HG03039 (cell line): ENCODE results near the gene SSB.
"Not testable (repeated sequence)": the region's sequence is repeated elsewhere in the genome, so short reads cannot be mapped to it uniquely, and the experiment has no call there.

Experiments
- ATAC-seq: cut with Tn5 transposase; IDR thresholded peaks from one replicate; pipeline ENCODE4 v1.9.1; 2021; ENCODE audit warnings: mild to moderate bottlenecking, moderate library complexity; ENCODE audit not compliant: unreplicated experiment

SSB gene

DNA sequence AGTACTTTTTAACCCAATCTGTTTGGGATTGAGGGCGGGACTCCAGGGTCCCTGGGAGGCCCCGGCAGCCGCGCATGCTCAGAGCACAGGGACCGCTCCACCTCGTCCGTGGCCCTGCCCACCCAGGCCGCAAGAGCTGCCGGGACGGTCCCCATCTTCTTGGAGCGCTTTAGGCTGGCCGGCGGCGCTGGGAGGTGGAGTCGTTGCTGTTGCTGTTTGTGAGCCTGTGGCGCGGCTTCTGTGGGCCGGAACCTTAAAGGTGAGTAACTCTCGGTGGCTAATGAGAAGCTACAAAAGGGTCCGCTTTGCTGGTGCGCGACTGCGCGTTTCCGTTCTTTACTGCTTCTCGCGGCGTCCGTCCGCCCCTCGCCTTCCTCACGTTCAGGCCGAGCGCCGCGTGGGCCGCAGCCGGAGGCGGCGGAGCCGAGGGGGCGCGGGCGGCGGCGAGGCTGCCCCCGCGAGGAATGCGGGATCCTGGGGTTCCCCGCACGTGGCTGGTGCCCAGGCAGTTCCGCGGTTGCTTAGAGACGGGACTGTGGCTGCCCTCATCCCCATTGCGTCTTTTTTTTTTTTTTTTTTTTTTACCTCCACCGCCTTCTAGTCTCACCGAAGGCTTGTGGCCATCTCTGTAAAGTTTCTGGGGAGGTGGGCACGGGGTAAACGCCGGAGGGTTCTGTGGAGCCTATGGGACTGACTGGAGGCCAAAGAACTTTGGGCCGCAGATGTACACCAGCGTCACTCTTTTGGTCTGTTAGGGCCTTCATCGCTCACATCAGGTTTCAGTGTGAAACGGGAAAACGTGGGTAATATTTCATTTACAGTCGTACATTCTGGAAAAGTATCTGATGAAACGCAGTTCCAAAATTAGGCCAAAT, at the start of gene SSB:
Gene SSB (plus strand): TSS at position 154 of the 875 bp plus-strand sequence. CDS start 2,090 bp downstream, outside the sequence.
- ATAC-seq, result peak; percentile 98

DNA sequence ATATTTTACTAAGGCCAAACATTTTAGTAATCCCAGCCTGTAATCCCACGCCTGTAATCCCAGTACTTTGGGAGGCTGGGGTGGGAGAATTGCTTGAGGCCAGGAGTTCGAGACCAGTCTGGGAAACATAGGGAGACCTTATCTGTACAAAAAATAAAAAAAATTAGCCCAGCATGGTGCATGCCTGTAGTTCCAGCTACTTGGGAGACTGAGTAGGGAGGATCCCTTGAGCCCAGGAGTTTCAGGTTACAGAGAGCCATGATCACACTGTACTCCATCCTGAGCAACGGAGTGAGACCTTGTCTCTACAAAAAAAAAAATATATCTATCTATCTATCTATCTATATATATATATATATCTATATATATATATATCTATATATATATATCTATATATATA, 45.9 kb upstream of the SSB start:
- ATAC-seq, result no peak

DNA sequence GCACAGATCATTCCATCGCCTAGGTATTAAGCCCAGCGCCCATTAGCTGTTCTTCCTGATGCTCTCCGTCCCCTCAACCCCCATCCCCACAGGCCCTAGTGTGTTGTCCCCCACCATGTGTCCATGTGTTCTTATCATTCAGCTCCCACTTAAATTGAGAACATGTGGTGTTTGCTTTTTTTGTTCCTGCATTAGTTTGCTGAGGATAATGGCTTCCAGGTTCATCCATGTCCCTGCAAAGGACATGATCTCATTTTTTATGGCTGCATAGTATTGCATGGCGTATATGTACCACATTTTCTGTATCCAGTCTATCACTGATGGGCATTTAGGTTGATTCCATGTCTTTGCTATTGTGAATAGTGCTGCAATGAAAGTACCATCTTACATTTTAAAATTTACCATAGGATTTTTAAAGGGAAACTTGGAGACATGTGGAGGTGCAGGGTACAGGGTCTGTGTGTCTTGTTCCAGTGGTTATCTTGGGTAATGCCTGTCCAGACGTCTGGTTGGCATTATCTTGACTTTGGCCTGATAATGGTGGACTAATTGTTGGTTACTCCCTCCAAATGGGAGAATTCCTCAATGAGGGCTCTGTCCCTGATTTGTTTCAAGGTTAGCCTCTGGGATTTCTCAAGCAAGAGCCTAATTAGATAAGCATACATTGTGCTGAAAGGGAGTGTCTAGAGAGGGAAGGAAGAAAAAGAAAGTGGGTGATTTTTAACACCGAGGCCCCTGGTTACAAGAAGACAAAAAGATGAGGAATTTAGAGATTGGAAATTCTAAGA, 43.4 kb upstream of the SSB start:
- no peak for ATAC-seq

DNA sequence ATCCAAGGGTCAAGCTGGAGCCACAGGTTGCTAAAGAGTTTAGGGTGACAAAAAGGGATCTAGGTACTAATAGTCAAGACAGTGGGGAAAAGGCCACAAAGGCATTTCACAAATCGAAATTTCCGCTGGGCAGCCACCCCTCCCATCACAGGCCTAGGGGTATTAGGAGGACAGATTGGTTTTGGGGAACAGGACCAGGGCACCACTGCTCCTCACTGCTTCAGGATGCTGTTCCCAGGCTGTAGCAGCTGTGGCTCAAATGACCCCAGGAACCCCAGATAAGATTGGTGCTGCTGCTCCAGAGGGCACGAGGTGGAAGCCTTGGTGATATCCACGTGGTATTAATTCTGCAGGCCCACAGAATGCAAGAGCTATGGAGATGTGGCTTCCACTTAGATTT, 42.3 kb upstream of the SSB start:
- no peak for ATAC-seq

DNA sequence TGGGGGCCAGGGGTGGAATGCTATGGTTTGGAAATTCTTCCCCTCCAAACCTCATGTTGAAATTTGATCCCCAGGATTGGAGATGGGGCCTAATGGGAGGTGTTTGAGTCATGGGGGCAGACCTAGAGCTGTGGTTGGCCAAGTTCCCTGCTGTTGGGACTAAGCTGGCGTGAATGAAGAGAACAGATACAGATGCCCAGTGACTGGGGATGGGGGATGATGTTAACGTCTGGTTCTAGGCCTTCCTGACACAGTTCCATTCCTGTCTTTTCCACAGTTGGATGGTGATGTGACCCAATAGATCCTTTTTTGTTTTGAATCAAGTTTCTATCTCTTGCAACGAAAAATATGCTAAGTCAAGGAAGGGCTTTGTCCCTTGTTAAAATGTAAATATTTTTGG, 41.3 kb upstream of the SSB start:
- ATAC-seq, result no peak

DNA sequence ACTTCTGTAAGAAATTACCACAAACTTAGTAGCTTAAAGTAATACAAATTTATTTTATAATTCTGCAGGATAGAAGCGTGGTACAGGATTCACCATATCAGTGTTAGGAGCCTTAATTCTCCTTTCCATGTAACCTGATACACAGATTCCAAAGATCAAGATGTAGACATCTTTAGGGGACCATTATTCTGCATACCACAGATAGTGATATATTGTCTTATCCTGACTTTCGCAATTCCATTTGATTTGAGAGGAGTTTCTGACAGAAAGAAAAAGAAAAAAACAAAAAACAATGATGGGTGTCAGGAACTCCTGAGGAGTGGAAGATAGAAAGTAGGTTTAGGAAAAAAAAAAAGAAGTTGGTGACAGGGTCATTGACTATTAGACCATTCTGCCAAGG, 40.9 kb upstream of the SSB start:
- no peak for ATAC-seq

DNA sequence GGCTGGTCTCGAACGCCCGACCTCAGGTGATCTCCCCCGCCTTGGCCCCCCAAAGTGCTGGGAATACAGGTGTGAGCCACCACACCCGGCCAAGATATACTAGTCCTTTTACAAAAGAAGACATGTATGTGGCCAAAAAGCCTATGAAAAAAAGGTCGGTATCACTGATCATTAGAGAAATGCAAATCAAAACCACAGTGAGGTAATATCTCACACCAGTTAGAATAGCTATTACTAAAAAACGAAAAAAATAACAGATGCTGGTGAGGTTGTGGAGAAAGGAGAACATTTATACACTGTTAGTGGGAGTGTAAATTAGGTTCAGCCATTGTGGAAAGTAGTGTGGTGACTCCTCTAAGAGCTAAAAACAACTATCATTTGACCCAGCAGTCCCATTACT, 38.7 kb upstream of the SSB start:
- ATAC-seq, result no peak

DNA sequence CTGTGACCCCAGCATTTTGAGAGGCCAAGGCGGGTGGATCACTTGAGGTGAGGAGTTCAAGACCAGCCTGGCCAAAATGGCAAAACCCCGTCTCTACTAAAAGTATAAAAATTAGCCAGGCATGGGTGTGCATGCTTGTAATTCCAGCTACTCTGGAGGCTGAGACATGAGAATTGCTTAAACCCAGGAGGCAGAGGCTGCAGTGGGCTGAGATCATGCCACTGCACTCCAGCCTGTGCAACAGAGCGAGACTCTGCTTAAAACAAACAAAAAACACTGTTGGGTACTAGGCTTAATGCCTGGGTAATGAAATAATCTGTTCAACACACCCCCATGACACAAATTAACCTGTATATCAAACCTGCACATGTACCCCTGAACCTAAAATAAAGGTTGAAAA, 37.9 kb upstream of the SSB start:
- not testable (repeated sequence) for ATAC-seq

DNA sequence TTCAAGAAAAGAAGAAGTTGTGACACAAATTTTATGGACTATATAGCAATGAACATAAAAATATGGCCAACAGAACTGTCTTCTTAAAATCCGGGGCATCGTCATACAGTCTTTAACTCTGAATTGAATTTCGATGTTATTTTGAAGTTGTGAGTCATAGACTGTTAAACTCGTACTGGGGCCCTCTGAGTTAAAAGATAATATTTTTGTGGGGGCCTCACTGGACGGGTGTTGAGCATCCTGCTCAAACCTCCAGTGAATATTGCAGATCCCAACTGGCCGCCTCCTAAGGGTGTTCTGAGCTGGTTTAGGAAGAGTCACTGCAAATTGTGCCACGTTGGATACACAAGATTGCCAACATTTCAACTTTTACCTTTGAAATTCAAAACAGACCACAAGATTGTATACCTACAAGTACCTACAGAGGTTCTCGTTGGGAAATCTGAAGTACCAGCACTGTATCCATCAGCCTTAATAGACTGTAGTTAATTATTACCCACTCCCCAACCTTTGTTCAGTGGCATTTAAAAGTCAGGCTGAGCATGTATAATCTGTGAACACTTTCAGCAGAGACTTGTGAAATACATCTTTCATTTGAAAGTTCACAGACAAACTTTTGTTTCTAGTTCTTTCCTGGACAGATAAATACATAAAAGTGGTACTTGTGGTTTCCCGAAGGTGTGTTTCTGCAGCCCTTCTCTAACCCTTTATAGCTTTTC, 37.3 kb upstream of the SSB start:
- no peak for ATAC-seq

DNA sequence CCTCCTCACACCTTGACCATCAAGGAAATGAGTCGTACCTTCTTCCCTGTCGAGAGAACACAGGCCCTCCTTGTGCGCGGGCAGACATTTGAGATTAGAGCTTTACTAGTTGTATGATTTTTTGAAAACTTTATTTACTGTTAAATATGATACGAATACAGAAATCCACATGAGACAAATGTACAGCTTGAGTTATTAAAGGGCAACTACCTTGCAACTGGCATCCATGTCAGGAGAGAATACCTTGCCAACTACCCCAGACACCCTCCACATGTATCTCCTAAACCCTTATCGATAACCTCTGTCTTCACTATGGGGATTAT, 36.7 kb upstream of the SSB start:
- no peak for ATAC-seq

DNA sequence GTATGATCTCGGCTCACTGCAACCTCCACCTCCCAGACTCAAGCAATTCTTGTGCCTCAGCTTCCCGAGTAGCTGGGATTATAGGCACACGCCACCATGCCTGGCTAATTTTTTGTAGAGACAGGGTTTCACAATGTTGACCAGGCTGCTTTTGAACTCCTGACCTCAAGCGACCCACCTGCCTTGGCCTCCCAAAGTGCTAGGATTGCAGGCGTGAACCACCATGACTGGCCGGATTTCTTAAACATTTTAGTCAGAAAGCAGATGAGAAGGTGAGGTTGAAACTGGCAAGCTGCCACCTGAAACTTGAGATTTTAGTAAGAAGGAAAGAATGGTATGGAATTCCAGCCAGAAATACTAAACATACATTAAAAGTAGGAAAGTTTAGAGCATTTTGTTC, 33.1 kb upstream of the SSB start:
- no peak for ATAC-seq

DNA sequence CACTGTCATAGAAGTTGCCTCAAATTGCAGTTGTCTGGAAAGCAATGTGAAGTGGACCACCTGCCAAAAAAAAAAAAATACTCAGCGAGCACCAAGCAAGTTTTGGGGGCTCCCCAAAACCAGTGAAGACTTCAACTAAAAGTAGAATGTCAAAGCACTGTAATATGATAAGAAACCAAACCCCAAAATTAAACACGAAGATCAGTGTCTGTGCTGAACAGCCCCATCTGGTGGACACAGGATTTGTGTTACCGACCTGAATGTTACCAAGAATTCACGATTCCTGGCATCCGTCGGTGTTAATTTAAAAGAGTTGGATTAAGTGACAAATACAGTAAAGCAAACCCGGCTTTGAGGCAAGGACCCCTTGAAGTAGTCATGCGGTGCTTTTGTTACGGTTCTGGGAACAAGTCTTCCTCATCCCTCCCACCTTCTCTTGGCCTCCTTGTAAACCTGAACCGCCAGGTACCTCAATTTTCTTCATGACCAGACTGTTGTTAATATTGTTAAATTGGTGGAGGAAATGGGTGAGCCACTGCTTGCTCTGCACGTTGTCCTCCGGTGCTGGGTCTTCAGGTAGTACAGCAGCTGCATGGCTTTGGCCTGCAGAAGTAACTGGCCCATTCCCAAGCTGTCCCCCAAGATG, 31.3 kb upstream of the SSB start:
- no peak for ATAC-seq

DNA sequence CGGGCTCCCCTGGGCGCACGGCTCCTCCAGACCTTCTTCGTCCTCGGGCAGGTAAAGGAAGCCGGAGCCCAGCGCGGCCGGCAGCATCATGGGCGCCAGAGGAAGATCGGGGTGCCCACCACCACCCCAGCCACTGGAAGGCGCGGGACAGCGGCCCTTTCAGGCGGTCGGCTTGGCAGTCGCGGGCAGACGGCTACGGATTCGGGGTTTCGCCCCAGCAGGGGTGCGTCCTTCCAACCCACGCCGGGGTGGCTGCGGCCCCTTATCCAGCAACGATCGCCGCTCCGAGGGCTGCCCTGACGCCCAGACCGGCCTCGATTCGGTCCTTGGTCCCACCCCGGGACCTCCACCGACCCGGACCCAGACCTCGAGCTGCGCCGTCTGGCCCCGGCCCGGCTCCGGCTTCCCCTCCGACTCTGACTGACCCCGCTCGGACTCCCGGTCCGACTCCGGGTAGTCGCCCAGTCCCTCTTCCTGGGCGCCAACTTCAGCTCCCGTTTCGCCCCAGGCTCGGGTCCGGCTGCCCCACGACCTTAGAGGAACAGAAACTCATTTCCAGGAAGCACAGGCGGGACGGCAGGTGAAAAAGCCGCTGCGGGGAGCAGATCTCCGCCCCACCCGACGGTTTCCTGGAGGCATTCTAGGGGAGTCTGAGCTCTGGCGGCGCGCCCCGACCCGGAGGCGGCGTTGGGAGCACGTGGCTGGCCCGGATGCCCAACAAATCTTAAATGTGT, 30.2 kb upstream of the SSB start:
- ATAC-seq, result no peak

DNA sequence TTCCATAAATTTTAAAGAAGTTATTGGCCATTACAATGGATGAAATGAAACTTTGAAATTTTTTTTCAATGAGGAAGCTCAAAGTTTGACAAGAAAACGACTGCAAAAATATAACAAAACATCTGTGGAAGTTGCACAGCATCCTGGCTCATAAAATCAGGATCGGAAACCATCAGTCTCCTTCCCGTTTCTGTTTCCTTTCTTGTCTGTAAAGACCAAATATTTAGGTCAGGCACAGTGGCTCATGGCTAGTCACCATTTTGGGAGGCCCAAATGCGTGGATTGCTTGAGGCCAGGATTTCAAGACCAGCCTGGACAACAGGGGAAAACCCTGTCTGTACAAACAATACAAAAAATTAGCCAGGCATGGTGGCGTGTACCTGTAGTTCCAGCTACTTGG, 27.6 kb upstream of the SSB start:
- no peak for ATAC-seq

DNA sequence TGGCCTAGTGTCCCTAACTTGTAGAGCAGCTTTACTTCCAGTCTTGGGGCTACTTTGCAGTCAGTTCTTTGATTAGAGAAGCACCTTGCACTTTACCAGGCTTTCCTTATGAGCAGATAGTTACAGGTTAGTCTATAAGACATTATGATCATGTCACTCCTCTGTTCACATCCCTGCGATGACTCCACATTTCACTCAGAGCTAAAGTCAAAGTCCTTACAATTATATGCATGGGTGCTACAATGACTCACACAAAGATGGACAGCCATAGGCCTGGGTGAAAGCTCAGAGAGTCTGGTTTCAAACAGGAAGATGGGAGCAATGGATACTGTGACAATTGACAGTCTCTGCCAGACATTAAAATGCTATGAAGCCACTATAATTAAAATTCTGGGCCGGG, 27.1 kb upstream of the SSB start:
- ATAC-seq, result no peak

DNA sequence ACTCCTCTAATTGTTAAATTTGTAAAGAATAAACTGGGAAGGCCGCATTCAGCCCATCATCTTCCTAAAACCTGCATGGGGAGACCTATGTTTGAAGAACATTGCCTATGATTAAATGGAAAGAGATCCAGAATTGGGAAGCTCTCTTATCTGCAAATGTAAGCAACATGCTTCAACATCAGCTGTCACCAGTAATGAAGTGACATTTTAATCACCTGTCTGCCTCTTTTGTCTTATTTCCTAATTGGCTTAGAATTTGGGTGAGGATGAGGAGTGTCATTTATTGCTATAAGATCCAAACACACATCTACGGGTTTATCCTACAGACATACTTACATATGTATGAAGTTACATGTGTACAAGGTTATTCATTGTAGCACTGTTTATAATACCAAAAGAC, 26.0 kb upstream of the SSB start:
- ATAC-seq, result no peak

DNA sequence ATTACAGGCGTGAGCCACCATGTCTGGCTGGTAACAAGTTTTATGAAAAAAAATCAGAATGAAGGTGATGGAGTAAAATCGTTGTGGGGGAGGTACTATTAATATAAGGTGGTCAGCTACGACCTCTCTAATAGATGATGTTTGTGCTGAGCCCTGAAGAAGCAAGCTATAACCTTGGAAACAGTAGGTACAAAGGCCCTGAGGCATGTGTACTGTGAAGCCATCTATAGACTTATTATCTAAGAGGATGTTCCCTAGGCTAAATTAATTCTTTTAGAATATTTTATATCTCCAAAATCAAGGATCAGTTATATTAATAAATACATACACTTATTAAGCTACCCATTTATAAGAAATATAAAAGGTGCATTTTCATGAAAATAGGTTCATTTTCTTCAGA, 23.3 kb upstream of the SSB start:
- ATAC-seq, result no peak

DNA sequence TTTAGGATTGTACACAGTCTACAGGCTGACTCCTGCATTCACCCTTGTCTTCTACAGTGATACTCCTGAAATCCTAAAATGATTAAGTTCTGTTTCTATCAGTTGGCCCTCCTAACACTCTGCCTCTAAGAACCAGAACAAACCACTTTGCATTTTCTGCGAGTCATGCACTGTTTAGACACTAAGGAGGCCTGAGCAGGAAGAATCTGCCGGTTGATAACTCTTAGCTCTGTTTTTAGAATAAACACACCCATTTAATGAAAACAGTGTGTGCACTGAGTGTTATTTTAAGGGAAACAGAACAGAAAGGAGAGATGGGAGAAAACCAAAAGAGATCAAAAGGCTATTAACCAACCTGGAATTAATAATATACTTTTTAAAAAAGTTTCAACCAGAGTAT, 22.9 kb upstream of the SSB start:
- ATAC-seq, result no peak

DNA sequence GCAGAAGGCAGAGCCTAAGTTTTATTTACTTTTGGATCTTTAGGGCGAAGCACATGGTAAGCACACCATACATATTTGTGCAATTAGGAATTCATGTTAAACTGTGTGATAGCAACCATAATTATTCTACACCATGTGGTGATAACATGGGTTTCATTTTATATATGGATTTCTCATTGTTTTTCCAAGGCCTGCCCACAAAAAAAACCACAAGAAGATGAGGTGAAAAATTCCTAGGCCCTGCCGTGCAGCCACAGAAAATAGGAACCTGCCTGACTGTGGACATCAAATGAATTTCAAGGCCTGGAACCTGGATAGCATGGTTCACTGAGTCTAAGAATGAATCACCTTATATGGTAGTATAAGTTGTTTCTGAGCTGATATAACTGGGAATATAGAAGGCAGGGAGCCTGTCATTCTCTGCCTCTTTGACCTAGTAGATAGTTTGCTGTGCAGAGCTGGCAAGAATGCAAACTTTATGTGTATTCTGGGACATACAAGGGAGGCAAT, 22.4 kb upstream of the SSB start:
- ATAC-seq, result no peak

DNA sequence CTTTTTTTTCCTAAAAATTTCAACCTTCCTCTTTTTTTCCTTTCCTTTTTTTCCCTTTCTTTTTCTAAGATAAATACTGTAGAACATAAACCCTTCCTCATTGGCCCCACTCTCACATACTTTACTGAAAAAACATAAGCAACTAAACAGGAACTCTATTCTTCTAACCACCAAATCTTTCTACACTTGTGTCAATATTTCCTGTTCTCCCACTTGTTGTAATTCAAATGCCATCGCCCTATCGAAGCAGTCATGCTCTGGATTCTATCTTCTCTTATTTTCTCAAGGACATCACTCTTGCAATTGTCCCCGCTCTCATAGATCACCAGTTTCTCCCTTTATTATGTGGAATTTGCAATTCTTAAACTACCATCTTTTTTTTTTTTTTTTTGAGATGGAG, 20.2 kb upstream of the SSB start:
- ATAC-seq, result no peak
